Activated naive CD8-positive, alpha-beta T cell treated with anti-CD3 and anti-CD28 coated beads, Interleukin-2, amount 10 ng/mL, durations not matched to agents 7 days and 5 days (primary cell): Measurements from ENCODE around the gene REM2. TPM values are rescaled to one million over a fixed set of nuclear protein-coding genes. Genes with fewer than 3 reads are reported as not detected.
"Not testable (repeated sequence)": the region's sequence is repeated elsewhere in the genome, so short reads cannot be mapped to it uniquely, and the experiment has no call there.

Source experiments
- ATAC-seq: fragments of 150-1000 bp; cut with Tn5 transposase; one replicate; pipeline ENCODE4 v1.10.0; 2021; ENCODE audit warnings: low read depth, moderate library complexity
- POLR2A ChIA-PET: fragments of 350-600 bp; sonication (Branson Sonifier 250); formaldehyde crosslinking; loops from one replicate; lab custom pipeline; 2021; ENCODE audit warnings: antibody characterized with exemption; lab: Charles Lee
- DNase-seq: peaks from one replicate; pipeline ENCODE4 v3.0.0; 2021
- H3K27ac Mint-ChIP-seq: one replicate; pipeline ENCODE4 v1.8.0; 2022; ENCODE audit warnings: mild to moderate bottlenecking, mixed read lengths
- H3K27me3 Mint-ChIP-seq: one replicate; pipeline ENCODE4 v1.8.0; 2022; ENCODE audit warnings: mild to moderate bottlenecking, moderate library complexity, mixed read lengths
- H3K36me3 Mint-ChIP-seq: one replicate; pipeline ENCODE4 v1.8.0; 2021; ENCODE audit warnings: mild to moderate bottlenecking, mixed read lengths
- H3K4me1 Mint-ChIP-seq: one replicate; pipeline ENCODE4 v1.8.0; 2021; ENCODE audit warnings: mixed read lengths
- H3K4me3 Mint-ChIP-seq: one replicate; pipeline ENCODE4 v1.8.0; 2022; ENCODE audit warnings: mild to moderate bottlenecking, moderate library complexity, mixed read lengths
- H3K9me3 Mint-ChIP-seq: one replicate; pipeline ENCODE4 v1.8.0; 2021; ENCODE audit warnings: mixed read lengths
- total RNA-seq, 2 experiments: library from RNA; stranded (reverse); gene quantifications; one replicate each; pipeline ENCODE4 v1.2.3, GENCODE V29; 2021

REM2 gene
- total RNA-seq, 2 experiments from 2014 or later, result 1.2 TPM

- ATAC-seq (no peak), DNase-seq (no peak)
- peaks cover 8% of the 10 kb centered on the region for H3K4me1 Mint-ChIP-seq
- no peak overlapping the region for H3K27ac Mint-ChIP-seq
- peaks cover 2% of the 10 kb centered on the region for H3K36me3 Mint-ChIP-seq
- no peak overlapping the region for H3K4me3 Mint-ChIP-seq
- POLR2A ChIA-PET, result no interaction called here
- no peaks in the 10 kb centered on the region for H3K9me3 Mint-ChIP-seq
- peaks cover 7% of the 10 kb centered on the region for H3K27me3 Mint-ChIP-seq
Observed at GRCh38 chr14:22843123-22843925, 39.7 kb upstream of the REM2 start.

DNA sequence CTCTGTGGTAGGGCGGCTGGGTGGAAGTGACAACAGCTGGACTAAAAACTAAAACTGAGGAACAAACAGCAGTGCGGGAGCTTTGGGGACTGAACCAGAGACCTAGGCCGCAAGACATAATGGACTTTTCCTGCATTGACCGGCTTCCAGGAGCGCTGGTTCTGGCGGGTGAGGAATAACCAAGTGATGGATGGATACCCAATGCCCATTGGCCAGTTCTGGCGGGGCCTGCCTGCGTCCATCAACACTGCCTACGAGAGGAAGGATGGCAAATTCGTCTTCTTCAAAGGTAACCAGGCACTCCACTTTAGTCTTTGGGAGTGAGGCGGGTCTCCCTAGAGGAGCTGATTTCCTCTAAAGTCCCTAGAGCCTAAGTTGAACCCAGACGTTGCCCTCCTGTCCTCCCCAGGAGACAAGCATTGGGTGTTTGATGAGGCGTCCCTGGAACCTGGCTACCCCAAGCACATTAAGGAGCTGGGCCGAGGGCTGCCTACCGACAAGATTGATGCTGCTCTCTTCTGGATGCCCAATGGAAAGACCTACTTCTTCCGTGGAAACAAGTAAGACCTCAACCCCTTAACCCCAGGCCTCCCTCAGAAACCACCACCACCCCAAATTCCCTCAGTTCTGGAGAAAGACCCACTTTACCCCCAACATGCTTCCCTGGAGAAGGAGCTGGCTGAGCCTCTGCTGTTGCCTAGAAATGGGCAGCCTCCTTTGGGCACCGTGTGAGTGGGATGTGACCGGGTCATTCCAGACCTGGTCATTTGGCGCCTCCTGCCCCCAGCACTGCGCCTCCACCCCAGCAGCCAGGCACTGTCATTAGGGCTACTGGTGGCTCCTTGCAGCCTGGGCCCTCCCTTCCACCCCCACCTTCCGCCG is 38.6 kb upstream of the REM2 start:
- Mint-ChIP-seq H3K27ac (no peak overlapping the region), H3K27me3 (peaks cover 14% of the 10 kb centered on the region), H3K36me3 (no peaks in the 10 kb centered on the region), H3K9me3 (no peaks in the 10 kb centered on the region), H3K4me1 (peaks cover 9% of the 10 kb centered on the region), H3K4me3 (no peak overlapping the region)
- POLR2A ChIA-PET, result no interaction called here
- DNase-seq (no peak), ATAC-seq (no peak)

GRCh38 chr14:22845103-22845394 is 38.0 kb upstream of the REM2 start:
- no peak for ATAC-seq

DNA sequence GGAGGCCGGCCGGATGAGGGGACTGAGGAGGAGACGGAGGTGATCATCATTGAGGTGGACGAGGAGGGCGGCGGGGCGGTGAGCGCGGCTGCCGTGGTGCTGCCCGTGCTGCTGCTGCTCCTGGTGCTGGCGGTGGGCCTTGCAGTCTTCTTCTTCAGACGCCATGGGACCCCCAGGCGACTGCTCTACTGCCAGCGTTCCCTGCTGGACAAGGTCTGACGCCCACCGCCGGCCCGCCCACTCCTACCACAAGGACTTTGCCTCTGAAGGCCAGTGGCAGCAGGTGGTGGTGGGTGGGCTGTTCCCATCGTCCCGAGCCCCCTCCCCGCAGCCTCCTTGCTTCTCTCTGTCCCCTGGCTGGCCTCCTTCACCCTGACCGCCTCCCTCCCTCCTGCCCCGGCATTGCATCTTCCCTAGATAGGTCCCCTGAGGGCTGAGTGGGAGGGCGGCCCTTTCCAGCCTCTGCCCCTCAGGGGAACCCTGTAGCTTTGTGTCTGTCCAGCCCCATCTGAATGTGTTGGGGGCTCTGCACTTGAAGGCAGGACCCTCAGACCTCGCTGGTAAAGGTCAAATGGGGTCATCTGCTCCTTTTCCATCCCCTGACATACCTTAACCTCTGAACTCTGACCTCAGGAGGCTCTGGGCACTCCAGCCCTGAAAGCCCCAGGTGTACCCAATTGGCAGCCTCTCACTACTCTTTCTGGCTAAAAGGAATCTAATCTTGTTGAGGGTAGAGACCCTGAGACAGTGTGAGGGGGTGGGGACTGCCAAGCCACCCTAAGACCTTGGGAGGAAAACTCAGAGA is 37.0 kb upstream of the REM2 start:
- no peak for ATAC-seq
- no peaks in the 10 kb centered on the region for H3K36me3 Mint-ChIP-seq
- no peak for DNase-seq
- peaks cover 7% of the 10 kb centered on the region for H3K4me1 Mint-ChIP-seq
- POLR2A ChIA-PET, result interaction anchor here (1.6 kb wide), 1 partner anchor 11 kb away, joined by 3 read pairs; no protein-coding TSS in a partner anchor
- peaks cover 14% of the 10 kb centered on the region for H3K27me3 Mint-ChIP-seq
- H3K4me3 Mint-ChIP-seq, result no peak overlapping the region
- no peaks in the 10 kb centered on the region for H3K9me3 Mint-ChIP-seq
- no peak overlapping the region for H3K27ac Mint-ChIP-seq

More at GRCh38 chr14:22845103-22845394, 38.0 kb upstream of the REM2 start:
- Mint-ChIP-seq H3K4me1 (peaks cover 9% of the 10 kb centered on the region), H3K9me3 (no peaks in the 10 kb centered on the region), H3K27me3 (peaks cover 14% of the 10 kb centered on the region), H3K27ac (no peak overlapping the region), H3K4me3 (no peak overlapping the region), H3K36me3 (no peaks in the 10 kb centered on the region)
- POLR2A ChIA-PET, result no interaction called here
- DNase-seq, result no peak

GRCh38 chr14:22846811-22847307 is 36.2 kb upstream of the REM2 start:
- H3K27me3 Mint-ChIP-seq, result peaks cover 14% of the 10 kb centered on the region
- peaks cover 15% of the 10 kb centered on the region for H3K4me1 Mint-ChIP-seq
- POLR2A ChIA-PET, result interaction anchor here (1.6 kb wide), 2 partner anchors 12 to 24 kb away, joined by 3 read pairs; no protein-coding TSS in a partner anchor
- no peak overlapping the region for H3K27ac Mint-ChIP-seq
- H3K36me3 Mint-ChIP-seq, result no peaks in the 10 kb centered on the region
- ATAC-seq (no peak), DNase-seq (no peak)
- no peaks in the 10 kb centered on the region for H3K9me3 Mint-ChIP-seq
- no peak overlapping the region for H3K4me3 Mint-ChIP-seq

- Mint-ChIP-seq H3K36me3 (no peaks in the 10 kb centered on the region), H3K27ac (no peak overlapping the region), H3K27me3 (peaks cover 14% of the 10 kb centered on the region), H3K4me1 (peaks cover 17% of the 10 kb centered on the region), H3K9me3 (no peaks in the 10 kb centered on the region), H3K4me3 (no peak overlapping the region)
- POLR2A ChIA-PET, result interaction anchor here (1.6 kb wide), 1 partner anchor 25 kb away, joined by 3 read pairs; no protein-coding TSS in a partner anchor
- no peak for DNase-seq
- ATAC-seq, result no peak
Observed at GRCh38 chr14:22847661-22848341, 35.2 kb upstream of the REM2 start.

DNA sequence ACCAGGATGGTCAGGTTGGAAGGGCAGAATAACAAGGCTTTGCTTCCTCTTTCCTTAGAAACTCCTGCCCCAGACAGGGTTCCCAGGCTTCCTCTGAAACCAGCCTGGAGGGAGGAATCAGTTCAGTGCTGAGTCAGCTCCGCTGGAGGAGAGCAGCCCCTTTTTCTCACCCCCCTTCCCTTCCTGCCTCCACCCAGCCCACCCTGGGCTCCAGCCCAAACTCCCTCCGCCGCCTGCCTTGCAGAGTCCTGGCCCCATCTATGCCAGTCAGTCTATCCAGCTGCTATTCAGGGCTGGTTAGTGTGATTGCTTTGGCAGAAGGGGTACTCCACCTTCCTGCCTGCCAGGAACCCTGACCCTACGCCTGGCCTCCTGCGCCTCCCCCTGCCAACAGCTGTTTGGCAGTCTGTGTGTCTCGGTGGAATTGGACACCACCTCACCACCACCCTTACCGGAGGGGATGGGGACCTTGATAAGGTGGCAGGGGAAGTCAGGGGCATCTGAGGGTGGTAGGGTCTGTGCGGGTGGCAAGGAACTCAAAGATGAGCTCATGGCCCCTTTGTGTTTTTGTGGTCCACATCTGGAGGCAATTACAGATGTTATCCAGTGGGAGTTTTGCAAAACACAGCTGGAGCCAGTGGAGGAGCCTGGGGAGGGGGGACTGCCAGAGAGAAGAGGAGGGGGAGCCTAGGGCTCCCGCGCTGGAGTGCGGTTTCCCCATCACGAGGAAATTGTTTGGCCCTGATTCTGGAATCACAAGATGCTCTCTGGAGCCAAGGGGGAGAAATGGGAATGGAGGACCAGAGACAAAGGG is 34.5 kb upstream of the REM2 start:
- H3K27ac Mint-ChIP-seq, result no peak overlapping the region

DNA sequence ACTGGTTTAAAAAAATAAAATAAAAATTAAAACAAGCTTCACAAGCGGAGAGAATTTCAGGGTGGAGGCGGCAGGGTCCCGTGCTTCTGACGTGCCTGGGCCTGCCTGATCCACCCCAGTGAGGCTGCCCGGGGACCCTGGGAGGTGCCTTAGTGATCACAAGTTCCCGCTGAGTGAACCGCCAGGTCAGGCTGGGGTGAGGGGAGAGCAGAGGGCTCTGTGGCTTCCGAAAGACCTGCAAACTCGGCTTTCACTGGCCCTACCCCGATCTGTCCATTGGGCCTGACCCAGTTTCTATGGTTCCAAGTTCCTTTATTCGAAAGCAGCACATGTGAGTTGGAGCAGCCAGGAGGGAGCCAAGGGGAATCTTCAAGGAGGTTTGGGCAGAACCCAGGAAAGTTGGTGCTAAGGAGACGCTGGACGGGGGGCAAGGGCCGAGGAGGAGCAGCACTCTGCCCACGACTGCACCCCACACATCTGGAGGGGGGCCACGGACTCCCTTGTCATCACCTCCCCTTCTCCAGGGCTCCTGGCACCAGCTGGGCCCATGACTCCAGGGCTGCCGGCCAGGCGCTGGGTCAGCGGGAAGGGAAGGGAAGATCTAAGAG is 33.7 kb upstream of the REM2 start:
- Mint-ChIP-seq H3K27ac (no peak overlapping the region), H3K9me3 (no peaks in the 10 kb centered on the region)

More for the DNA sequence above, 34.5 kb upstream of the REM2 start:
- Mint-ChIP-seq H3K9me3 (no peaks in the 10 kb centered on the region), H3K4me3 (no peak overlapping the region), H3K27me3 (peaks cover 13% of the 10 kb centered on the region), H3K36me3 (no peaks in the 10 kb centered on the region), H3K4me1 (peaks cover 21% of the 10 kb centered on the region)
- ATAC-seq, result no peak
- POLR2A ChIA-PET, result interaction anchor here (1.6 kb wide), 1 partner anchor 25 kb away, joined by 3 read pairs; no protein-coding TSS in a partner anchor
- DNase-seq, result no peak

GRCh38 chr14:22850944-22851764 is 31.9 kb upstream of the REM2 start:
- POLR2A ChIA-PET, result interaction anchor here (0.9 to 1.9 kb wide), 4 partner anchors 21 to 281 kb away, joined by 3 to 7 read pairs (median 6); no protein-coding TSS in a partner anchor
- DNase-seq, result peak; percentile 53
- no peaks in the 10 kb centered on the region for H3K9me3 Mint-ChIP-seq
- peak overlapping the region; percentile 21 for H3K27ac Mint-ChIP-seq
- peak; percentile 31 for ATAC-seq
- peak overlapping the region; percentile 10 for H3K4me3 Mint-ChIP-seq
- H3K36me3 Mint-ChIP-seq, result no peaks in the 10 kb centered on the region
- peaks cover 29% of the 10 kb centered on the region for H3K4me1 Mint-ChIP-seq
- peaks cover 25% of the 10 kb centered on the region for H3K27me3 Mint-ChIP-seq

More for the DNA sequence above, 33.7 kb upstream of the REM2 start:
- peaks cover 12% of the 10 kb centered on the region for H3K27me3 Mint-ChIP-seq
- no peaks in the 10 kb centered on the region for H3K36me3 Mint-ChIP-seq
- DNase-seq (no peak), ATAC-seq (no peak)
- POLR2A ChIA-PET, result no interaction called here
- H3K4me3 Mint-ChIP-seq, result no peak overlapping the region
- peaks cover 21% of the 10 kb centered on the region for H3K4me1 Mint-ChIP-seq

DNA sequence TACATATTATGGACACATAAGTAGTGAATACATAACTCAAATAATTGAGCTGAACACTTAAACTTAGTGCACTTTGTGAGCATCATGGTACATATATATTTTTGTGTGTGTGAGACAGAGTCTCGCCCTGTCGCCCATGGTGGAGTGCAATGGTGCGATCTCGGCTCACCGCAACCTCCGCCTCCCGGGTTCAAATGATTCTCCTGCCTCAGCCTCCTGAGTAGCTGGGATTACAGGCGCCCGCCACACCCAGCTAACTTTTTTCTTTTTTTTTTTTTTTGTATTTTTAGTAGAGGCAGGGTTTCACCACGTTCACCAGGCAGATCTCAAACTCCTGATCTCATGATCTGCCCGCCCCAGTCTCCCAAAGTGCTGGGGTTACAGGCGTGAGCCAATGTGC is 30.8 kb upstream of the REM2 start:
- H3K27ac Mint-ChIP-seq, H3K4me3 Mint-ChIP-seq, ATAC-seq, H3K36me3 Mint-ChIP-seq, DNase-seq, H3K9me3 Mint-ChIP-seq: not testable (repeated sequence)
- Mint-ChIP-seq H3K27me3 (peaks cover 27% of the 10 kb centered on the region), H3K4me1 (peaks cover 31% of the 10 kb centered on the region)
- POLR2A ChIA-PET, result interaction anchor here (0.6 to 3.2 kb wide), 5 partner anchors 22 to 295 kb away, joined by 3 to 27 read pairs (median 4); partner anchors contain the start of gene DAD1

DNA sequence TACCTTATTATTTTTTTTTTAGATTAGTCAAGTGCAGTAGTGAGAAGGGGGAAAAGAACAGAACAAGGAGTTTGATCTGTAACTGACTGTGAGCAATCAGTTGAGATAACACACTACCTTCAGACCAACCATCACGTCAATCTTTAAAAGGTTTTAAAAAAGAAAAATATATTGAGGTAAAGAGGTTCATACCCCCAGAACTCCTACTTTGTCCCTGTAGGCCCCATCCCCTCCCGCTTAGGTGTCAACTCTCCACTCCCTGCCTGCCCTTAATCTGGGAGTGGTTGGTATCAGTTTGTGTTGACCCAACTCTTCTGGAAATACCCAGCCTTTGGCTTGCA is 30.5 kb upstream of the REM2 start:
- Mint-ChIP-seq H3K27me3 (peaks cover 31% of the 10 kb centered on the region), H3K9me3 (no peaks in the 10 kb centered on the region), H3K4me3 (peak overlapping the region; percentile 82), H3K36me3 (peaks cover 2% of the 10 kb centered on the region), H3K4me1 (peaks cover 30% of the 10 kb centered on the region), H3K27ac (peak overlapping the region; percentile 80)
- DNase-seq, result no peak
- ATAC-seq, result no peak
- POLR2A ChIA-PET, result interaction anchor here (0.6 to 3.2 kb wide), 5 partner anchors 22 to 295 kb away, joined by 3 to 27 read pairs (median 4); partner anchors contain the start of gene DAD1
